CD4-positive, alpha-beta T cell treated with Interferon gamma for 1 hour (primary cell): Measurements from ENCODE around the gene LRRC31.

ENCODE experiments used
- DNase-seq: peaks from one replicate; pipeline ENCODE4 v3.0.0-alpha.2; 2020

LRRC31 gene

GRCh38 chr3:169861871-169862270 lies 7.9 kb downstream of the LRRC31 start:
- no peak for DNase-seq

- no peak for DNase-seq
Measured at GRCh38 chr3:169857811-169858210, 11.9 kb downstream of the LRRC31 start.

GRCh38 chr3:169855514-169855913 lies 14.2 kb downstream of the LRRC31 start:
- DNase-seq = no peak

GRCh38 chr3:169850618-169851017 lies 19.1 kb downstream of the LRRC31 start:
- no peak for DNase-seq

- DNase-seq = no peak
Measured at GRCh38 chr3:169848741-169849140, 21.0 kb downstream of the LRRC31 start.

GRCh38 chr3:169847896-169848295 lies 21.8 kb downstream of the LRRC31 start:
- DNase-seq = no peak

GRCh38 chr3:169846458-169847193 lies 23.1 kb downstream of the LRRC31 start:
- DNase-seq = no peak

- no peak for DNase-seq
Measured at GRCh38 chr3:169842960-169843359, 26.8 kb downstream of the LRRC31 start.

- DNase-seq = no peak
Measured at GRCh38 chr3:169841171-169841570, 28.6 kb downstream of the LRRC31 start.

GRCh38 chr3:169838511-169839030 lies 31.2 kb downstream of the LRRC31 start:
- no peak for DNase-seq

- DNase-seq = no peak
Measured at GRCh38 chr3:169836942-169837275, 32.8 kb downstream of the LRRC31 start.

- DNase-seq = no peak
Measured at GRCh38 chr3:169836078-169836941, 33.4 kb downstream of the LRRC31 start.

- no peak for DNase-seq
Measured at GRCh38 chr3:169835533-169835932, 34.2 kb downstream of the LRRC31 start.

- DNase-seq = no peak
Measured at GRCh38 chr3:169827712-169828111, 42.0 kb downstream of the LRRC31 start.

- DNase-seq = no peak
Measured at GRCh38 chr3:169825316-169825715, 44.4 kb downstream of the LRRC31 start.

GRCh38 chr3:169822983-169823382 lies 46.8 kb downstream of the LRRC31 start:
- DNase-seq = no peak

- DNase-seq = no peak
Measured at GRCh38 chr3:169822540-169822939, 47.2 kb downstream of the LRRC31 start.

- DNase-seq = no peak
Measured at GRCh38 chr3:169822091-169822490, 47.6 kb downstream of the LRRC31 start.

- no peak for DNase-seq
Measured at GRCh38 chr3:169818316-169818715, 51.4 kb downstream of the LRRC31 start.

- no peak for DNase-seq
Measured at GRCh38 chr3:169815590-169816150, 54.1 kb downstream of the LRRC31 start.

GRCh38 chr3:169813757-169814517 lies 55.8 kb downstream of the LRRC31 start:
- DNase-seq = peak; percentile 84

- no peak for DNase-seq
Measured at GRCh38 chr3:169813278-169813677, 56.5 kb downstream of the LRRC31 start.
